RWPE2 (cell line): ENCODE data around the gene SNRNP70.

Experiments
- ATAC-seq: fragments of 200-7000 bp; cut with Tn5 transposase; 3 replicates; pipeline ENCODE4 v1.9.1; 2021; ENCODE audit warnings: low read depth
- DNase-seq: peaks from one replicate; pipeline ENCODE4 v3.0.0-alpha.2; 2020; ENCODE audit warnings: low spot score
- H3K27ac ChIP-seq: fragments of 450-650 bp; 2 replicates; pipeline ENCODE4 v1.5.1; 2017; ENCODE audit warnings: mild to moderate bottlenecking; ENCODE audit not compliant: poor library complexity, severe bottlenecking
- H3K27me3 ChIP-seq: fragments of 250-450 bp; sonication (Bioruptor Pico); 2 replicates; pipeline ENCODE4 v1.5.1; 2021; ENCODE audit warnings: mild to moderate bottlenecking, moderate library complexity; ENCODE audit not compliant: insufficient read depth, poor library complexity, severe bottlenecking
- H3K36me3 ChIP-seq: fragments of 250-450 bp; sonication (Bioruptor Pico); 2 replicates; pipeline ENCODE4 v1.5.1; 2020; ENCODE audit warnings: low read depth, mild to moderate bottlenecking, moderate library complexity
- H3K4me1 ChIP-seq: fragments of 250-450 bp; sonication (Bioruptor Pico); 2 replicates; pipeline ENCODE4 v1.5.1; 2021; ENCODE audit warnings: mild to moderate bottlenecking, moderate library complexity; ENCODE audit not compliant: insufficient read depth, poor library complexity, severe bottlenecking
- H3K4me3 ChIP-seq: fragments of 250-450 bp; sonication (Bioruptor Pico); 2 replicates; pipeline ENCODE4 v1.5.1; 2021; ENCODE audit warnings: mild to moderate bottlenecking, moderate library complexity; ENCODE audit not compliant: severe bottlenecking
- H3K9me3 ChIP-seq: fragments of 250-450 bp; sonication (Bioruptor Pico); 2 replicates; pipeline ENCODE4 v1.5.1; 2021; ENCODE audit warnings: mild to moderate bottlenecking, moderate library complexity; ENCODE audit not compliant: severe bottlenecking
- TF ChIP-seq, protein P1 (sequence below): fragments of 450-650 bp; IDR thresholded peaks from one replicate; pipeline ENCODE4 v1.5.1; 2017; ENCODE audit warnings: mild to moderate bottlenecking, moderate library complexity; ENCODE audit not compliant: poor library complexity, severe bottlenecking

The SNRNP70 gene

DNA sequence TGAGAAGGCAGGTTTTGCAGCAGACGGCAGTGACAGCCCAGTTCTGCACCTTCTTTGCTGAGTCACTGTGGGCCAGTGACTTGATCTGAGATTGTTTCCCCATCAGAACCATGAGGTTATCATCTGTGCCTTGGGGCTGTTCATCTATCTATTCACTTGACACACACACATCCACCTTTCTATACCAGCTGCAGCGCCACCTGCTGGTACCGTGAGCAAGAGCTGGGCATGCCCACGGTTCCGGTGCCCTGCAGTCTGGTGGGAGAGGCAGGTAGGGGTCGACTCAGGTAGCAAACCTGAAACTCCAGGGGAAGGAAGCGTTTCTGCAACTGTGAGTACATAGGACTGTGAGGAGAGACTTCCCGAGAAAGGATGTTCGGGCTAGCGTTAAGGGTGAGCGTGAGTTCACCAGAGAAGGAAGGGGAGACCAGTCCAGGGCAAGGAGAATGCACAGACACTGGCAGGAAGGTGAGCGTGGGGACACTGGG is 21.4 kb downstream of the SNRNP70 start:
- no peak overlapping the region for H3K4me3 ChIP-seq
- peaks cover 71% of the 10 kb centered on the region for H3K36me3 ChIP-seq

DNA sequence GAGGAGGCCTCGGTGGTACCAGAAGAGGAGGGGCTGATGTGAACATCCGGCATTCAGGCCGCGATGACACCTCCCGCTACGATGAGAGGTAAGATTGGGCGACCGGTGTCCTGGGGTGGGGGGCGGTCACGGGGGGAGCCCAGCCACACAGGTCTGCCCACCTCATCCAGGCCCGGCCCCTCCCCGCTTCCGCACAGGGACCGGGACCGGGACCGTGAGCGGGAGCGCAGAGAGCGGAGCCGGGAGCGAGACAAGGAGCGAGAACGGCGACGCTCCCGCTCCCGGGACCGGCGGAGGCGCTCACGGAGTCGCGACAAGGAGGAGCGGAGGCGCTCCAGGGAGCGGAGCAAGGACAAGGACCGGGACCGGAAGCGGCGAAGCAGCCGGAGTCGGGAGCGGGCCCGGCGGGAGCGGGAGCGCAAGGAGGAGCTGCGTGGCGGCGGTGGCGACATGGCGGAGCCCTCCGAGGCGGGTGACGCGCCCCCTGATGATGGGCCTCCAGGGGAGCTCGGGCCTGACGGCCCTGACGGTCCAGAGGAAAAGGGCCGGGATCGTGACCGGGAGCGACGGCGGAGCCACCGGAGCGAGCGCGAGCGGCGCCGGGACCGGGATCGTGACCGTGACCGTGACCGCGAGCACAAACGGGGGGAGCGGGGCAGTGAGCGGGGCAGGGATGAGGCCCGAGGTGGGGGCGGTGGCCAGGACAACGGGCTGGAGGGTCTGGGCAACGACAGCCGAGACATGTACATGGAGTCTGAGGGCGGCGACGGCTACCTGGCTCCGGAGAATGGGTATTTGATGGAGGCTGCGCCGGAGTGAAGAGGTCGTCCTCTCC is 22.6 kb downstream of the SNRNP70 start:
- Histone ChIP-seq H3K27ac (no peak overlapping the region), H3K4me3 (no peak overlapping the region), H3K27me3 (no peaks in the 10 kb centered on the region), H3K9me3 (no peaks in the 10 kb centered on the region), H3K36me3 (peaks cover 62% of the 10 kb centered on the region), H3K4me1 (no peaks in the 10 kb centered on the region)
- TF ChIP-seq, protein P1, sequence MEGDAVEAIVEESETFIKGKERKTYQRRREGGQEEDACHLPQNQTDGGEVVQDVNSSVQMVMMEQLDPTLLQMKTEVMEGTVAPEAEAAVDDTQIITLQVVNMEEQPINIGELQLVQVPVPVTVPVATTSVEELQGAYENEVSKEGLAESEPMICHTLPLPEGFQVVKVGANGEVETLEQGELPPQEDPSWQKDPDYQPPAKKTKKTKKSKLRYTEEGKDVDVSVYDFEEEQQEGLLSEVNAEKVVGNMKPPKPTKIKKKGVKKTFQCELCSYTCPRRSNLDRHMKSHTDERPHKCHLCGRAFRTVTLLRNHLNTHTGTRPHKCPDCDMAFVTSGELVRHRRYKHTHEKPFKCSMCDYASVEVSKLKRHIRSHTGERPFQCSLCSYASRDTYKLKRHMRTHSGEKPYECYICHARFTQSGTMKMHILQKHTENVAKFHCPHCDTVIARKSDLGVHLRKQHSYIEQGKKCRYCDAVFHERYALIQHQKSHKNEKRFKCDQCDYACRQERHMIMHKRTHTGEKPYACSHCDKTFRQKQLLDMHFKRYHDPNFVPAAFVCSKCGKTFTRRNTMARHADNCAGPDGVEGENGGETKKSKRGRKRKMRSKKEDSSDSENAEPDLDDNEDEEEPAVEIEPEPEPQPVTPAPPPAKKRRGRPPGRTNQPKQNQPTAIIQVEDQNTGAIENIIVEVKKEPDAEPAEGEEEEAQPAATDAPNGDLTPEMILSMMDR, result no peak
- DNase-seq (no peak), ATAC-seq (no peak)

More for the DNA sequence above, 21.4 kb downstream of the SNRNP70 start:
- no peaks in the 10 kb centered on the region for H3K9me3 ChIP-seq
- no peak for DNase-seq
- ATAC-seq, result peak; percentile 62; the same call in 2 of the 3 replicates
- no peaks in the 10 kb centered on the region for H3K27me3 ChIP-seq
- TF ChIP-seq, protein P1, result peak; percentile 82
- H3K27ac ChIP-seq, result no peak overlapping the region
- H3K4me1 ChIP-seq, result no peaks in the 10 kb centered on the region

DNA sequence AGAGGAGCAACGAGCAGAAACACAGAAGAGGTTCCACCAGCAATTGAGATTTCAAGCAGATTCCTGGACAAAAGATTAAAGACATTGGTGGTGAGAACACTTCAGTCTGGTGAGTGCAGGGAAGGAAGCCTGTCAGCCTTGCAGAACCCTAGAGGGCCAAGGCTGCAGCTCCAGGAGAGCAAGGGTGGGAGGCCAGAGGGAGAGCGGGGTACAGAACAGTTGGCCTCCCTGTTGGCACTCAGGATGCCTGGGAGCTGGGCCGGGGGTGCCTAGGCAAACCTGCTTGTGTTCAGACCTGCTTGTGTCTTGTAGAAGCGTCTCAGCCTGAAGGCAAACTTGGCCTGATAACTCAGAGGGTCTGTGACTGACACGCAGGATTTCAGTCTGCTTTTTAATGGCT is 23.8 kb downstream of the SNRNP70 start:
- no peaks in the 10 kb centered on the region for H3K9me3 ChIP-seq
- no peak for ATAC-seq
- H3K27me3 ChIP-seq, result no peaks in the 10 kb centered on the region
- H3K36me3 ChIP-seq, result peaks cover 50% of the 10 kb centered on the region
- no peak overlapping the region for H3K27ac ChIP-seq
- TF ChIP-seq, protein P1, result no peak
- no peak for DNase-seq
- H3K4me3 ChIP-seq, result no peak overlapping the region
- peaks cover 4% of the 10 kb centered on the region for H3K4me1 ChIP-seq

DNA sequence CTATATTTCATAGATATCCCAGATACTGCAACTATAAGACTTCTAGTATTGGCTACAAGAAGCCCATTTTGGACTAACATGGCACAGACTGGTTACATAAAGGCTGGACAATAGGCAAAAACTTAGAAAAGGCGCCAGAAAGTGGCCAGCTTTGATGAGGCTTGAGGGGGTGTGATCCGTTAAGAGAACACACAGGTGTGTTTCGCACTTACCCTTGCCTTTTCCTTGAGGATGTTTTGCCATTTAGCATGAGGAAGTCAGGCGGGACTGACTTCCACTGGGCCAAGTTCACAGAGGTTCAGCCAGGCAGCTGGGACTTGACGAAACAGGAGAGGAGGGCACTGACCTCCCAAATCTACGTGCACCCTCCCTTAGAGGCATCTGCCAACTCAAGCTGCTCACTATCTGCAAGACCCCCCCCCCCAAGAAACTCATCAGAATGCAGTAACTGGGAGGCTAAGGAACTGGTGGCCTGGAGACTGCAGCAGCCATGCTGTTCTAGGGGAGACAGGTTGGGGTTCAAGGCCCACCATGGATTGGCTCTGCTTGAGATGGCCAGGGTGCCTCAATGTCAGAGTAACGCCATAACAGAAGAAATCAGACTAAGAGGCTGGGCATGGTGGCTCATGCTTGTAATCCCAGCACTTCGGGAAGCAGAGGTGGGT is 24.4 kb downstream of the SNRNP70 start:
- Histone ChIP-seq H3K36me3 (peaks cover 44% of the 10 kb centered on the region), H3K27me3 (no peaks in the 10 kb centered on the region), H3K4me1 (peaks cover 4% of the 10 kb centered on the region), H3K4me3 (no peak overlapping the region), H3K9me3 (no peaks in the 10 kb centered on the region), H3K27ac (no peak overlapping the region)
- DNase-seq, result no peak
- TF ChIP-seq, protein P1, result no peak
- no peak for ATAC-seq
